ENCODE measurements around the gene CALR.
"Not testable (repeated sequence)": the region's sequence is repeated elsewhere in the genome, so short reads cannot be mapped to it uniquely, and the experiment has no call there.

Gene CALR

DNA sequence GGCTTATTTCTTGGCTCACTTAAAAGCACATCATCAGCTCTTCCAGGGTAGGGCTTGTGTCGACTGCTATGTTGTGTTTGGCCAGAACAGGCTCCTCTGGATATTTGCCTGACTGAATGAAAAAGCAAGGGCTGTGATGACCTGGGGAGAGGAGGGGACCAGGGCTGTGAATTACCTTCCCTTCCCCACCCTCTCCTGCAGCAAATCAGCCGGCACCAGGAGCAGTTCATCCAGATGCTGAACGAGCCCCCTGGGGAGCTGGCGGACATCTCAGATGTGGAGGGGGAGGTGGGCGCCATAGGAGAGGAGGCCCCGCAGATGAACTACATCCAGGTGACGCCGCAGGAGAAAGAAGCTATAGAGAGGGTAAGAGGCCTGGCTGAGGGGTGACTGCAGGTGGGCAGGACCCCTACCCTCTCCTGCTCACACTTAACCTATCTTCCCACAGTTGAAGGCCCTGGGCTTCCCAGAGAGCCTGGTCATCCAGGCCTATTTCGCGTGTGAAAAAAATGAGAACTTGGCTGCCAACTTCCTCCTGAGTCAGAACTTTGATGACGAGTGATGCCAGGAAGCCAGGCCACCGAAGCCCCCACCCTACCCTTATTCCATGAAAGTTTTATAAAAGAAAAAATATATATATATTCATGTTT is 14.2 kb downstream of the CALR start:
- POLR2A ChIA-PET, result interaction anchor here (1.1 to 2.2 kb wide), 4 partner anchors 15 to 200 kb away, joined by 3 to 11 read pairs (median 4); partner anchors contain the start of genes CALR, FARSA and GCDH
- CTCF ChIA-PET, result interaction anchor here (0.7 to 1.2 kb wide), 2 partner anchors 54 to 81 kb away, joined by 3 read pairs; no protein-coding TSS in a partner anchor
- DNase-seq (ENCODE audit: extremely low spot score), result no peak
- no peak for TF ChIP-seq LEF1 (IDR thresholded peaks at IDR 0.05; ENCODE audit: borderline replicate concordance)
- TF ChIP-seq ARNT (IDR thresholded peaks at IDR 0.05), result no peak
- no peak for TF ChIP-seq ELF4 (IDR thresholded peaks at IDR 0.05)
- TF ChIP-seq TARDBP (IDR thresholded peaks at IDR 0.05), result no peak
- TF ChIP-seq FOXK2 (IDR thresholded peaks at IDR 0.05), result no peak
- no peak for TF ChIP-seq CTBP1 (IDR thresholded peaks at IDR 0.05; ENCODE audit: borderline replicate concordance)
- TF ChIP-seq FOXA1 (IDR thresholded peaks at IDR 0.05), result no peak
- TF ChIP-seq BHLHE40 (IDR thresholded peaks at IDR 0.05; ENCODE audit: borderline replicate concordance), result no peak
- TF ChIP-seq HDGF (IDR thresholded peaks at IDR 0.05; ENCODE audit: borderline replicate concordance), result no peak
- no peak for TF ChIP-seq NFRKB (IDR thresholded peaks at IDR 0.05)
- no peak for TF ChIP-seq SUZ12 (IDR thresholded peaks at IDR 0.05)
- no peak for TF ChIP-seq L3MBTL2 (conservative IDR thresholded peaks at IDR 0.05)
- TF ChIP-seq SP1 (IDR thresholded peaks at IDR 0.05), result no peak
- TF ChIP-seq FOXM1 (IDR thresholded peaks at IDR 0.05; ENCODE audit: borderline replicate concordance), result no peak
- no peak for TF ChIP-seq PKNOX1 (IDR thresholded peaks at IDR 0.05)
- TF ChIP-seq ZNF384 (IDR thresholded peaks at IDR 0.05), result no peak

GRCh38 chr19:12953138-12953798 is 14.9 kb downstream of the CALR start:
- ChIA-PET POLR2A (interaction anchor here (1.1 to 2.2 kb wide), 4 partner anchors 16 to 200 kb away, joined by 3 to 11 read pairs (median 4); partner anchors contain the start of genes CALR, FARSA and GCDH), CTCF (interaction anchor here (1.2 to 4.0 kb wide), 2 partner anchors 12 to 80 kb away, joined by 3 to 21 read pairs; no protein-coding TSS in a partner anchor)
- TF ChIP-seq CTBP1 (IDR thresholded peaks at IDR 0.05; ENCODE audit: borderline replicate concordance) (no peak), SUZ12 (IDR thresholded peaks at IDR 0.05) (no peak), L3MBTL2 (conservative IDR thresholded peaks at IDR 0.05) (no peak), SP1 (IDR thresholded peaks at IDR 0.05) (no peak), FOXA1 (IDR thresholded peaks at IDR 0.05) (no peak), LEF1 (IDR thresholded peaks at IDR 0.05; ENCODE audit: borderline replicate concordance) (no peak), ARNT (IDR thresholded peaks at IDR 0.05) (no peak), FOXM1 (IDR thresholded peaks at IDR 0.05; ENCODE audit: borderline replicate concordance) (no peak), ELF4 (IDR thresholded peaks at IDR 0.05) (no peak), HDGF (IDR thresholded peaks at IDR 0.05; ENCODE audit: borderline replicate concordance) (no peak), PKNOX1 (IDR thresholded peaks at IDR 0.05) (no peak), NFRKB (IDR thresholded peaks at IDR 0.05) (no peak), FOXK2 (IDR thresholded peaks at IDR 0.05) (no peak), BHLHE40 (IDR thresholded peaks at IDR 0.05; ENCODE audit: borderline replicate concordance) (no peak), ZNF384 (IDR thresholded peaks at IDR 0.05) (no peak), TARDBP (IDR thresholded peaks at IDR 0.05) (no peak)
- no peak for DNase-seq (ENCODE audit: extremely low spot score)

DNA sequence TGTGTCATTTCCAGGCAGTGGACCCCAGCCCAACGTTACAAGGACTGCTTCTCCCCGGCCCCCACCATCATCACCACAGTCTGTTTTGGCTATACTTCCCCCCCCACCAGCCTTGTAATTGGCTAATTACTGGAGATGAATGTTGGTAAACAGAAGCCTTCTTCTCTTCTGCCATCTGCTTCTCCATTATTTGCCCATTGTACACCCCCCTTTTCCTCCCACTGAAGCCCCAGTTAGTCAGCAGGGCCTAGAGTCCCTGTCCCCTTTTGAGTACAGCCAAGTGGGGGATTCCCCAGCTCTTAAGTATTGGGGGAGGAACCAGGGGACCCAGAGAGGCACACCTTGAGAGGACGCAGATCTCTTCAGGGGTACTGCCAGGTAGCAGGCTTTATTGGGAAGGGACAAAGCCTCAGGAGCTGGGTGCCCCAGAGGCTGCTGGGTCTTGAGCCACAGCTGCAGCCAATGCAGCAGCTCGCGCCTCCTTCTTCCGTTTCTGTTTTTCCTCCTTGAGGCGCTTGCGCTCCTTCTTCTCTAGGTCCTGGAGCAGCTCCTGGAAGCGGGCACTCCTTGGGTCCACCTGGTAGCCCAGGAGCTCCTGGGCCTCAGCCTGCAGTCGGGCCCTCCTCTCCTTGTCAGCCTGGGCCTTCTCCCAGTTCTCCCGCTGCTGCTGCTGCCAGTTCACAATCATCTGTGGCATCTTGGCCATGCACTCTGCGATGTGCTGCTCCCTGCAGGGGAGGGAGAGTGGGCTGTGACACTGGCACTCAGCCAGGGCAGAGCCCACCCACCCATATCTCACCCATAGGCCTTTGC is 15.6 kb downstream of the CALR start:
- ChIA-PET CTCF (interaction anchor here (0.6 to 4.0 kb wide), 2 partner anchors 11 to 40 kb away, joined by 3 to 21 read pairs; no protein-coding TSS in a partner anchor), POLR2A (interaction anchor here (1.1 to 3.2 kb wide), 5 partner anchors 8 to 199 kb away, joined by 3 to 15 read pairs (median 11); partner anchors contain the start of genes CALR, FARSA and RAD23A)
- TF ChIP-seq FOXM1 (IDR thresholded peaks at IDR 0.05; ENCODE audit: borderline replicate concordance) (no peak), SUZ12 (IDR thresholded peaks at IDR 0.05) (no peak), FOXA1 (IDR thresholded peaks at IDR 0.05) (no peak), TARDBP (IDR thresholded peaks at IDR 0.05) (no peak), CTBP1 (IDR thresholded peaks at IDR 0.05; ENCODE audit: borderline replicate concordance) (no peak), NFRKB (IDR thresholded peaks at IDR 0.05) (no peak), SP1 (IDR thresholded peaks at IDR 0.05) (no peak), ELF4 (IDR thresholded peaks at IDR 0.05) (no peak), HDGF (IDR thresholded peaks at IDR 0.05; ENCODE audit: borderline replicate concordance) (no peak), LEF1 (IDR thresholded peaks at IDR 0.05; ENCODE audit: borderline replicate concordance) (no peak), ARNT (IDR thresholded peaks at IDR 0.05) (no peak), L3MBTL2 (conservative IDR thresholded peaks at IDR 0.05) (no peak), ZNF384 (IDR thresholded peaks at IDR 0.05) (no peak), PKNOX1 (IDR thresholded peaks at IDR 0.05) (no peak), FOXK2 (IDR thresholded peaks at IDR 0.05) (no peak)
- DNase-seq (ENCODE audit: extremely low spot score), result no peak

DNA sequence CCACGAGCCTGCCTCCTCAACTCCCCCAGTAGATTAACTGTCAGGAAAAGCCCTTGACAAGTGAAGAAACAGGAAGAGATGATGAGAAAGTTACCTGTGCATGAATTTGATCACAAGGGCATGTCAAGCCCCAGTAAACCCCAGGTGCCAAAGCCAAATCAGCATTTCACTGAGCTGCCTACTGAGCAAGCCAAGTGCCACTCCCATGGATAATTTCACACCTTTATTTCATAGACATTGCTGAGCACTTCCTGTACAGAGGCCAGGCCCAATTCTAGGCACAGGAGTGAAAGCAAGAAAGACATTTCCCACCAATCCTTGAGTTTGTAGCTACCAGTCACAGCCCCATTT is 16.2 kb downstream of the CALR start:
- ChIA-PET CTCF (interaction anchor here (0.6 to 4.0 kb wide), 2 partner anchors 11 to 40 kb away, joined by 3 to 21 read pairs; no protein-coding TSS in a partner anchor), POLR2A (interaction anchor here (0.8 to 3.2 kb wide), 5 partner anchors 8 to 213 kb away, joined by 3 to 15 read pairs (median 11); partner anchors contain the start of genes CALR and RAD23A)
- TF ChIP-seq SP1 (IDR thresholded peaks at IDR 0.05) (no peak), BHLHE40 (IDR thresholded peaks at IDR 0.05; ENCODE audit: borderline replicate concordance) (no peak), FOXK2 (IDR thresholded peaks at IDR 0.05) (no peak), ARNT (IDR thresholded peaks at IDR 0.05) (no peak), CTBP1 (IDR thresholded peaks at IDR 0.05; ENCODE audit: borderline replicate concordance) (no peak), PKNOX1 (IDR thresholded peaks at IDR 0.05) (no peak), HDGF (IDR thresholded peaks at IDR 0.05; ENCODE audit: borderline replicate concordance) (no peak), ZNF384 (IDR thresholded peaks at IDR 0.05) (no peak), LEF1 (IDR thresholded peaks at IDR 0.05; ENCODE audit: borderline replicate concordance) (no peak), SUZ12 (IDR thresholded peaks at IDR 0.05) (no peak), L3MBTL2 (conservative IDR thresholded peaks at IDR 0.05) (no peak), TARDBP (IDR thresholded peaks at IDR 0.05) (no peak), ELF4 (IDR thresholded peaks at IDR 0.05) (no peak), FOXA1 (IDR thresholded peaks at IDR 0.05) (no peak), NFRKB (IDR thresholded peaks at IDR 0.05) (no peak)
- no peak for DNase-seq (ENCODE audit: extremely low spot score)

DNA sequence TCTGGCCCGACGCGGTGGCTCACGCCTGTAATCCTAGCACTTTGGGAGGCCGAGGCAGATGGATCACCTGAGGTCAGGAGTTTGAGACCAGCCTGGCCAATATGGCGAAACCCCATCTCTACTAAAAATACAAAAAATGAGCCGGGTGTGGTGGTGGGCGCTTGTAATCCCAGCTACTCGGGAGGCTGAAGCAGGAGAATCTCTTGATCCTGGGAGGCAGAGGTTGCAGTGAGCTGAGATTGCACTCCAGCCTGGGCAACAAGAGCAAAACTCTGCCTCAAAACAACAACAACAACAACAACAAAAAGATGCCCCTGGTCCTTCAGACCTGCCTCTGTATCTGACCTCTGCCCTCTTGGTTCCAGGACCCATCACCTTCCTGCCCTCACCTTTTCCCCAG is 17.2 kb downstream of the CALR start:
- not testable (repeated sequence) for DNase-seq (ENCODE audit: extremely low spot score)
- ChIA-PET CTCF (interaction anchor here (0.6 to 4.0 kb wide), 2 partner anchors 10 to 190 kb away, joined by 3 to 21 read pairs; no protein-coding TSS in a partner anchor), POLR2A (interaction anchor here (1.2 to 3.2 kb wide), 6 partner anchors 7 to 53 kb away, joined by 3 to 15 read pairs (median 7); partner anchors contain the start of genes CALR and RAD23A)
